Measurements from ENCODE around the gene RAI1.

The RAI1 gene

DNA sequence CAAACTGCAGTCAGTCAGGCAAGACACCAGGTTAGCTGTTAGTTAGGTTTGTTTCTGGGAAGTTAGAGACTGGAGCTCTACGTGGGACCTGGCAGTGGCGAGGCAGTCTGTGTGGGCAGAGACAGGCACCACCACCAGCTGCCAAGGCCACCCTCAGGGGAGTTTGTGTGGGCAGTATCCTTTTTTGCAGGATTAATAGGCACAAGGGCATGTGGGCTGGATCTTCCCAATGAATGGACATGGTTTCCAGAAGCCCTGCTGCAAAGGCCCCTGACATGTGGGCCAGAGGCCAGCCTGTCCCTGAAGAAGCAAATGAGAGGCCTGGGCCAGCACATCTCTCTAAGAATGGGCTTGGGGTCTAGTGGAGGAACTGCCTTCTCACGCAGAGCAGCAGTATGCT, 174.7 kb downstream of the RAI1 start:
- no peaks in the 10 kb centered on the region for H3K36me3 ChIP-seq (ENCODE audit: control insufficient read depth, insufficient read depth, low read length)
- H3K27ac ChIP-seq: no peak overlapping the region
- peaks cover 7% of the 10 kb centered on the region for H3K4me1 ChIP-seq
- no peaks in the 10 kb centered on the region for H3K9me3 ChIP-seq (ENCODE audit: control insufficient read depth, low read length)
- no peak overlapping the region for H2AFZ ChIP-seq
- no peak overlapping the region for H3K4me2 ChIP-seq (ENCODE audit: low read length)
- H3K79me2 ChIP-seq: peaks cover 4% of the 10 kb centered on the region
- no peak overlapping the region for H3K9ac ChIP-seq
- H3K27me3 ChIP-seq (ENCODE audit: control insufficient read depth, insufficient read depth, low read length): no peaks in the 10 kb centered on the region
- TF ChIP-seq, protein P1, sequence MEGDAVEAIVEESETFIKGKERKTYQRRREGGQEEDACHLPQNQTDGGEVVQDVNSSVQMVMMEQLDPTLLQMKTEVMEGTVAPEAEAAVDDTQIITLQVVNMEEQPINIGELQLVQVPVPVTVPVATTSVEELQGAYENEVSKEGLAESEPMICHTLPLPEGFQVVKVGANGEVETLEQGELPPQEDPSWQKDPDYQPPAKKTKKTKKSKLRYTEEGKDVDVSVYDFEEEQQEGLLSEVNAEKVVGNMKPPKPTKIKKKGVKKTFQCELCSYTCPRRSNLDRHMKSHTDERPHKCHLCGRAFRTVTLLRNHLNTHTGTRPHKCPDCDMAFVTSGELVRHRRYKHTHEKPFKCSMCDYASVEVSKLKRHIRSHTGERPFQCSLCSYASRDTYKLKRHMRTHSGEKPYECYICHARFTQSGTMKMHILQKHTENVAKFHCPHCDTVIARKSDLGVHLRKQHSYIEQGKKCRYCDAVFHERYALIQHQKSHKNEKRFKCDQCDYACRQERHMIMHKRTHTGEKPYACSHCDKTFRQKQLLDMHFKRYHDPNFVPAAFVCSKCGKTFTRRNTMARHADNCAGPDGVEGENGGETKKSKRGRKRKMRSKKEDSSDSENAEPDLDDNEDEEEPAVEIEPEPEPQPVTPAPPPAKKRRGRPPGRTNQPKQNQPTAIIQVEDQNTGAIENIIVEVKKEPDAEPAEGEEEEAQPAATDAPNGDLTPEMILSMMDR (IDR thresholded peaks at IDR 0.05): no peak
- no peak overlapping the region for H3K4me3 ChIP-seq (ENCODE audit: low read depth, low read length)

DNA sequence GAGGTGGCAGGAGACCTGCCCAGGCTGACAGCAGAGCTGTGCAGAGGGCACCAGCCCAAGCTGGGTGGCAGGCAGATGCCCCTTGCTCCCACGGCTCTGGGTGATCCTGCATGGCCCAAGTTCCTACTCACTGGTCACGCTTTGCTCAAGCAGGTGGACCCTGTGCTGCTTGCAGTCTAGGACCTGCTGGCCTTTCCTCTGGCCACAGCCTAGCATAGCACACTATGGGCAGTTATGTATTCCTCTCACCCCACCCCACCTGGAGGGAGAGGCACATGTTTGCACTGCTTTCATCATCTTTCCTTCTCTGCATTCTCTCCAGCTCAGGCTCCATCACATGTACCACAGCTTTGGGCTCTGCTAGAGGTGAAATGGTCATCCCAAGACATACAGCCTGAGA, 175.1 kb downstream of the RAI1 start:
- H3K4me2 ChIP-seq (ENCODE audit: low read length): no peak overlapping the region
- no peak overlapping the region for H3K4me3 ChIP-seq (ENCODE audit: low read depth, low read length)
- H3K27ac ChIP-seq: no peak overlapping the region
- peaks cover 4% of the 10 kb centered on the region for H3K79me2 ChIP-seq
- TF ChIP-seq, protein P1 (IDR thresholded peaks at IDR 0.05): no peak
- H3K9me3 ChIP-seq (ENCODE audit: control insufficient read depth, low read length): no peaks in the 10 kb centered on the region
- H3K9ac ChIP-seq: no peak overlapping the region
- peaks cover 7% of the 10 kb centered on the region for H3K4me1 ChIP-seq
- no peaks in the 10 kb centered on the region for H3K36me3 ChIP-seq (ENCODE audit: control insufficient read depth, insufficient read depth, low read length)
- no peaks in the 10 kb centered on the region for H3K27me3 ChIP-seq (ENCODE audit: control insufficient read depth, insufficient read depth, low read length)
- no peak overlapping the region for H2AFZ ChIP-seq

DNA sequence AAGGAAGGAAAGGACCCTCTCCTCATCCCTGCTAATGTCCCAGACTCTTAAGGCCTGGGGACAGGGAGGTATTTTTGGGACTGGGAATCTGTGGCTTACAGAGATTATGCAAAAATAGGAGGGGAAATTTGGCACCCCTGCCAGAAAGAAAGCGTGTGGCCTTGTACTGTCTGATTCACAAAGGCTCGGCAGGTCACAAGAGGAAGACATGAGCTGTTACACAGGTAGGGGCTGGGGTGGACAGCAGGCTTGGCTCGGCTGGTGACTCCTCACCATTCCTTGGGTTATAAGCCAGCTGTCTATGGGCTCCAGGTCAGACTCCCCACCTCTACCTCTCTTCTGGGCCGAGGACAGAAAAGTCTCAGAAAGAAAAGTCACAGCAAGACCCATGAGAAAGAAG, 176.2 kb downstream of the RAI1 start:
- Histone ChIP-seq H3K27me3 (ENCODE audit: control insufficient read depth, insufficient read depth, low read length) (no peaks in the 10 kb centered on the region), H2AFZ (no peak overlapping the region), H3K9me3 (ENCODE audit: control insufficient read depth, low read length) (no peaks in the 10 kb centered on the region), H3K36me3 (ENCODE audit: control insufficient read depth, insufficient read depth, low read length) (no peaks in the 10 kb centered on the region), H3K4me2 (ENCODE audit: low read length) (no peak overlapping the region), H3K79me2 (peaks cover 4% of the 10 kb centered on the region), H3K27ac (no peak overlapping the region), H3K9ac (no peak overlapping the region), H3K4me1 (peaks cover 7% of the 10 kb centered on the region), H3K4me3 (ENCODE audit: low read depth, low read length) (no peak overlapping the region)
- TF ChIP-seq, protein P1 (IDR thresholded peaks at IDR 0.05): no peak

DNA sequence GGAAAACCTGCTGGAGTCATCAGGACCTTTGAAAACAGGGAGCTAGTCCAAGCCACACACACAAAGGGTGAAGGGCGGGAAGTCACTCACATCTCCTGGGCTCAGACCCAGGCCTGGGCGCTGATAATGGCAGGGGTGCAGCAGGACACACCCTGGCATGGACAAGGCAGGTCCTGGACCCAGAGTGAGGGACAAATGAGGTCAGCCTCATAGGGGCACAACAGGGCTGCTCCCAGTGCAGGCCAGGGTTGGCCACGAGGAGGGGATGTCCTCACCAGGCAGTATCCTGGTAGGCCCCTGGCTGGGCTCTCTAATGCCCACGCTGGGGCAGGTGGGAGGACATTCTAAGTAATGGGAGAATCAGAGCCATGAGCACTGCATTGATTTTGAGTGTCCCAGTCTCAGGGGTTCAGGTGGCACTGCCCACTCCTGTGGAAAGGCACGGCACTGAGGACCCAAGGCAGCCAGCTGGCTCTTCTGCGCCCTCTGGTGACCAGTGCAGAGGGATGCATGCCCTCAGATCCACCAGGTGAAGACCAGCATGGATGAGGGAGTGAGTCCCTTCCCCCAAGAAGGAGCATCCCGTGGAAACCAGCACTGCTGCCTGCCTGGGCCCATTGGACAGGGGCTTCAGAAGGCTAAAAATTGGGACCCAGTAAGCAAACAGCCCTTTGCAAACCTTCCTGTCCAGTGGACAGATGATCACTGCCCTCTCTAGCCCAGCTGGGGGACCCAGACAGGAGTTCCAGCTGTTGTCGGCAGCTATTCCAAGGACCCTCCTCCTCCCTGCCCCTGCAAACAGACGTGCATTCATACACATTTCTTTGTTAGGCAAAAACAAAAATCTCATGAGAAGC, 178.9 kb downstream of the RAI1 start:
- no peak overlapping the region for H3K4me2 ChIP-seq (ENCODE audit: low read length)
- peaks cover 7% of the 10 kb centered on the region for H3K4me1 ChIP-seq
- TF ChIP-seq, protein P1 (IDR thresholded peaks at IDR 0.05): peak; percentile 98
- H2AFZ ChIP-seq: no peak overlapping the region
- H3K27ac ChIP-seq: no peak overlapping the region
- no peaks in the 10 kb centered on the region for H3K9me3 ChIP-seq (ENCODE audit: control insufficient read depth, low read length)
- no peak overlapping the region for H3K4me3 ChIP-seq (ENCODE audit: low read depth, low read length)
- H3K36me3 ChIP-seq (ENCODE audit: control insufficient read depth, insufficient read depth, low read length): no peaks in the 10 kb centered on the region
- H3K27me3 ChIP-seq (ENCODE audit: control insufficient read depth, insufficient read depth, low read length): no peaks in the 10 kb centered on the region
- no peak overlapping the region for H3K9ac ChIP-seq
- peaks cover 4% of the 10 kb centered on the region for H3K79me2 ChIP-seq

DNA sequence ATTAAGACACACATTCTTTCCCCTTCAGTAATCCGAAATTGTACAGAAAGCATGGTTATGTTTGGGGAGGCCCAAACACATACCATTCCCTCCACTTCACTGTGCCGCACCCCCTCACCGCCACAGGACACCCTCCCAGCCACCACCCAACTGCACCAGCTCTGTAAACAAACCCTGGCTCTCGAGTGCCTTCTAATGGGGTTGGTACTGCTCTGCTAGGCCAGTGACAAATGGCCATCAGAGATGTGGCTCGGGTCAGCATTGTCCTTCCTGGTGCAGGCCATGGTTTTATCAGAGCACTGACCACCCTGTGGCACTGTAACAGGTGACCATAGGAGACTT, 179.5 kb downstream of the RAI1 start:
- peaks cover 7% of the 10 kb centered on the region for H3K4me1 ChIP-seq
- no peaks in the 10 kb centered on the region for H3K27me3 ChIP-seq (ENCODE audit: control insufficient read depth, insufficient read depth, low read length)
- H3K9ac ChIP-seq: no peak overlapping the region
- TF ChIP-seq, protein P1 (IDR thresholded peaks at IDR 0.05): no peak
- no peaks in the 10 kb centered on the region for H3K9me3 ChIP-seq (ENCODE audit: control insufficient read depth, low read length)
- H3K4me3 ChIP-seq (ENCODE audit: low read depth, low read length): no peak overlapping the region
- H3K79me2 ChIP-seq: peaks cover 4% of the 10 kb centered on the region
- H3K36me3 ChIP-seq (ENCODE audit: control insufficient read depth, insufficient read depth, low read length): no peaks in the 10 kb centered on the region
- no peak overlapping the region for H2AFZ ChIP-seq
- no peak overlapping the region for H3K4me2 ChIP-seq (ENCODE audit: low read length)
- no peak overlapping the region for H3K27ac ChIP-seq
